ENCODE data around the gene TRIM37.

TRIM37 gene

GRCh38 chr17:58980706-58981481 lies 125.8 kb downstream of the TRIM37 start:
- no peak for TF ChIP-seq USF1 (IDR thresholded peaks at IDR 0.05)
- TF ChIP-seq TCF12 (IDR thresholded peaks at IDR 0.05; ENCODE audit: low read depth) = no peak
- TF ChIP-seq RAD21 (IDR thresholded peaks at IDR 0.05; ENCODE audit: low read depth) = no peak
- no peak for TF ChIP-seq NFIC (IDR thresholded peaks at IDR 0.05)
- TF ChIP-seq YY1 (IDR thresholded peaks at IDR 0.05; ENCODE audit: low read depth) = no peak

GRCh38 chr17:58976541-58976940 lies 130.1 kb downstream of the TRIM37 start:
- no peak for TF ChIP-seq USF1 (IDR thresholded peaks at IDR 0.05)
- TF ChIP-seq EP300 (IDR thresholded peaks at IDR 0.05; ENCODE audit: borderline replicate concordance) = no peak
- TF ChIP-seq MAX (IDR thresholded peaks at IDR 0.05) = no peak
- no peak for TF ChIP-seq CEBPB (IDR thresholded peaks at IDR 0.05)
- TF ChIP-seq REST (IDR thresholded peaks at IDR 0.05; ENCODE audit: low read depth) = no peak
- TF ChIP-seq TCF12 (IDR thresholded peaks at IDR 0.05; ENCODE audit: low read depth) = no peak
- TF ChIP-seq NFIC (IDR thresholded peaks at IDR 0.05) = no peak
- no peak for TF ChIP-seq EGR1 (IDR thresholded peaks at IDR 0.05)
- no peak for TF ChIP-seq TAF1 (IDR thresholded peaks at IDR 0.05; ENCODE audit: low read depth)
- no peak for TF ChIP-seq ZBTB7A (IDR thresholded peaks at IDR 0.05; ENCODE audit: low read depth)
- TF ChIP-seq YY1 (IDR thresholded peaks at IDR 0.05; ENCODE audit: low read depth) = no peak
- no peak for TF ChIP-seq FOXM1 (IDR thresholded peaks at IDR 0.05; ENCODE audit: borderline replicate concordance, low read depth)
- TF ChIP-seq CREB1 (IDR thresholded peaks at IDR 0.05; ENCODE audit: low read depth) = no peak
- TF ChIP-seq RAD21 (IDR thresholded peaks at IDR 0.05; ENCODE audit: low read depth) = no peak
- no peak for TF ChIP-seq TEAD4 (IDR thresholded peaks at IDR 0.05)

GRCh38 chr17:58974354-58974753 lies 132.3 kb downstream of the TRIM37 start:
- no peak for TF ChIP-seq TCF12 (IDR thresholded peaks at IDR 0.05; ENCODE audit: low read depth)
- no peak for TF ChIP-seq FOXM1 (IDR thresholded peaks at IDR 0.05; ENCODE audit: borderline replicate concordance, low read depth)

GRCh38 chr17:58970609-58971450 lies 135.8 kb downstream of the TRIM37 start:
- TF ChIP-seq CEBPB (IDR thresholded peaks at IDR 0.05) = no peak

- TF ChIP-seq MAX (IDR thresholded peaks at IDR 0.05) = no peak
These were observed 137.1 kb downstream of the TRIM37 start for GRCh38 chr17:58969612-58970011.

GRCh38 chr17:58969156-58969555 lies 137.5 kb downstream of the TRIM37 start:
- TF ChIP-seq NFIC (IDR thresholded peaks at IDR 0.05) (no peak), REST (IDR thresholded peaks at IDR 0.05; ENCODE audit: low read depth) (no peak), FOXM1 (IDR thresholded peaks at IDR 0.05; ENCODE audit: borderline replicate concordance, low read depth) (no peak), EGR1 (IDR thresholded peaks at IDR 0.05) (no peak), CEBPB (IDR thresholded peaks at IDR 0.05) (no peak), ZBTB7A (IDR thresholded peaks at IDR 0.05; ENCODE audit: low read depth) (no peak), MAX (IDR thresholded peaks at IDR 0.05) (no peak)

Measured in Ishikawa (cell line).